ENCODE data around the gene ELP1. TPM values are rescaled to one million over a fixed set of nuclear protein-coding genes. Genes with fewer than 3 reads are reported as not detected.

The ELP1 gene
- total RNA-seq, 4 donors from 2014 or later, result 12.3 to 22.2 (median 20.2) TPM

GRCh38 chr9:108865037-108865436 lies 68.9 kb downstream of the ELP1 start:
- 93 to 96% methylated on average over 3 to 4 of the region's 4 CpGs for WGBS, 2 donors
- Histone ChIP-seq H3K9me3 (no peaks in the 10 kb centered on the region), H3K27ac (no peak overlapping the region), H3K36me3 (peaks cover 0 to 23% (median 0%) of the 10 kb centered on the region in 3 donors), H3K27me3 (no peaks in the 10 kb centered on the region), H3K4me3 (no peak overlapping the region), H3K4me1 (peaks cover 0 to 3% (median 0%) of the 10 kb centered on the region in 3 donors)
- DNase-seq, result no peak
- intact Hi-C loops (cut with DNase I), result no loop called here
- TF ChIP-seq, protein P1, sequence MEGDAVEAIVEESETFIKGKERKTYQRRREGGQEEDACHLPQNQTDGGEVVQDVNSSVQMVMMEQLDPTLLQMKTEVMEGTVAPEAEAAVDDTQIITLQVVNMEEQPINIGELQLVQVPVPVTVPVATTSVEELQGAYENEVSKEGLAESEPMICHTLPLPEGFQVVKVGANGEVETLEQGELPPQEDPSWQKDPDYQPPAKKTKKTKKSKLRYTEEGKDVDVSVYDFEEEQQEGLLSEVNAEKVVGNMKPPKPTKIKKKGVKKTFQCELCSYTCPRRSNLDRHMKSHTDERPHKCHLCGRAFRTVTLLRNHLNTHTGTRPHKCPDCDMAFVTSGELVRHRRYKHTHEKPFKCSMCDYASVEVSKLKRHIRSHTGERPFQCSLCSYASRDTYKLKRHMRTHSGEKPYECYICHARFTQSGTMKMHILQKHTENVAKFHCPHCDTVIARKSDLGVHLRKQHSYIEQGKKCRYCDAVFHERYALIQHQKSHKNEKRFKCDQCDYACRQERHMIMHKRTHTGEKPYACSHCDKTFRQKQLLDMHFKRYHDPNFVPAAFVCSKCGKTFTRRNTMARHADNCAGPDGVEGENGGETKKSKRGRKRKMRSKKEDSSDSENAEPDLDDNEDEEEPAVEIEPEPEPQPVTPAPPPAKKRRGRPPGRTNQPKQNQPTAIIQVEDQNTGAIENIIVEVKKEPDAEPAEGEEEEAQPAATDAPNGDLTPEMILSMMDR (IDR thresholded peaks at IDR 0.05), result no peak
- TF ChIP-seq POLR2A (IDR thresholded peaks at IDR 0.05), result no peak

- H3K4me3 ChIP-seq, result no peak overlapping the region
- intact Hi-C loops (cut with DNase I), result no loop called here
- 86 to 92% methylated on average over 2 of the region's 3 CpGs for WGBS, 2 donors
- no peak overlapping the region for H3K27ac ChIP-seq
- H3K9me3 ChIP-seq, result no peaks in the 10 kb centered on the region
- DNase-seq, result no peak
- H3K4me1 ChIP-seq, result peaks cover 0 to 9% (median 0%) of the 10 kb centered on the region in 3 donors
- TF ChIP-seq, protein P1 (IDR thresholded peaks at IDR 0.05), result no peak
- no peak for TF ChIP-seq POLR2A (IDR thresholded peaks at IDR 0.05)
- peaks cover 0 to 19% (median 0%) of the 10 kb centered on the region in 3 donors for H3K36me3 ChIP-seq
- no peaks in the 10 kb centered on the region for H3K27me3 ChIP-seq
These were observed 69.5 kb downstream of the ELP1 start for GRCh38 chr9:108864446-108864845.

- H3K9me3 ChIP-seq, result no peaks in the 10 kb centered on the region
- H3K27me3 ChIP-seq, result no peaks in the 10 kb centered on the region
- H3K4me3 ChIP-seq, result no peak overlapping the region
- H3K4me1 ChIP-seq, result peaks cover 0 to 10% (median 0%) of the 10 kb centered on the region in 3 donors
- no peak overlapping the region for H3K27ac ChIP-seq
- intact Hi-C loops (cut with DNase I), result no loop called here
- 81 to 90% methylated on average over 3 of the region's 3 CpGs for WGBS, 2 donors
- no peak for DNase-seq
- TF ChIP-seq POLR2A (IDR thresholded peaks at IDR 0.05), result no peak
- TF ChIP-seq, protein P1 (IDR thresholded peaks at IDR 0.05), result no peak
- peaks cover 0 to 14% (median 0%) of the 10 kb centered on the region in 3 donors for H3K36me3 ChIP-seq
These were observed 70.0 kb downstream of the ELP1 start for GRCh38 chr9:108863891-108864290.

DNA sequence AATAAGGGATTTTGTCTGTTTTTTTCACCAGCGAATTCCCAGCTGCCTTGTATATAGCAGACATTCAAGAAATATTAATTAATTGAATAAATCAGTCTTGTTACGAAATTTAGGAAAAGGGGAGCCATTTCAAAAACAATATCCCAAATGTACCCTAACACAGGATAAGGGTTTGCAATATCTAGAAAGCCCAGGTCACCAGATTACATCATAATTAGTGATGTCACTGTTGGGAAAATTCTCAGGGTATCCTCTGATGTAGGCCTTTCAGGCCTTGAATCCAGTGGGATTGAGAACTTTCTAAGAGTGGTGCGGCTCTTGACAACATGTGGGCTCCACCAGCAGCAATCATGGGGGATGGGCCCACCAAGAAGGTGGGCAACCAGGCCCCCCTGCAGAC lies 71.9 kb downstream of the ELP1 start, which contains the start of gene ACTL7A:
TSS of gene ACTL7A (plus strand) at position 270 of the 400 bp plus-strand sequence. CDS start at position 327, 57 bp downstream.
- Histone ChIP-seq H3K4me1 (peaks cover 0 to 10% (median 0%) of the 10 kb centered on the region in 3 donors), H3K9me3 (no peaks in the 10 kb centered on the region), H3K27me3 (no peaks in the 10 kb centered on the region), H3K27ac (no peak within 1 kb of the TSS), H3K4me3 (no peak within 1 kb of the TSS), H3K36me3 (no peaks in the 10 kb centered on the region)
- 97 to 98% methylated on average over 3 of the region's 3 CpGs for WGBS, 2 donors
- TF ChIP-seq POLR2A (IDR thresholded peaks at IDR 0.05), result no peak
- TF ChIP-seq, protein P1 (IDR thresholded peaks at IDR 0.05), result no peak
- intact Hi-C loops (cut with DNase I), result no loop called here
- DNase-seq, result no peak

DNA sequence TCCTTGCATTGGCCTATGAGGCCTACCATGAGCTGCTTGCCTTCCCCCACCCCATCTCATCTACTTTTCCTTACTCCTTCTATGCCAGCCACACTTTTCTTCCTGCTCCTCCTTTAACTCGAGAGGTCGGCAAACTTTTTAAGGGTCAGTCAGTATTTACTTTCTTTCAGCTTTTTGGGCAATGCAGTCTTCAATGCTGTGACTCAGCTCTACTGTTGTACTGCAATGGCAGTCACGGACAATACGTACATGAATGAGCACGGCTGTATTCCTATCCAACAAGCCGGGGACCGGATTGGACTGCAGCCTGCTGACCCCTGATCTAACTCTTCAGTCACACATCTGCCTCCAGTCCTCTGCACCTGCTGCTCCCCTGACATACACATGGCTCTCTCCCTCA lies 72.5 kb downstream of the ELP1 start:
- DNase-seq, result no peak
- 81 to 84% methylated on average over 4 to 7 of the region's 7 CpGs for WGBS, 2 donors
- H3K27ac ChIP-seq, result no peak overlapping the region

More for the DNA sequence above, 72.5 kb downstream of the ELP1 start:
- H3K9me3 ChIP-seq, result no peaks in the 10 kb centered on the region
- no peak overlapping the region for H3K4me3 ChIP-seq
- no peaks in the 10 kb centered on the region for H3K27me3 ChIP-seq
- intact Hi-C loops (cut with DNase I), result no loop called here
- TF ChIP-seq, protein P1 (IDR thresholded peaks at IDR 0.05), result no peak
- TF ChIP-seq POLR2A (IDR thresholded peaks at IDR 0.05), result no peak
- H3K4me1 ChIP-seq, result peaks cover 0 to 10% (median 0%) of the 10 kb centered on the region in 3 donors
- no peaks in the 10 kb centered on the region for H3K36me3 ChIP-seq
